PC-3 (cell line): Measurements from ENCODE around the gene BMAL2.

ENCODE experiments used
- EZH2 ChIP-seq: fragments of 300-600 bp; sonication (generic); IDR thresholded peaks from one replicate; pipeline ENCODE4 v1.6.1; 2017; ENCODE audit warnings: antibody characterized with exemption, mild to moderate bottlenecking, low read length; ENCODE audit not compliant: unreplicated experiment
- EZH2phosphoT487 ChIP-seq: fragments of 300-600 bp; sonication (generic); IDR thresholded peaks from 2 replicates; pipeline ENCODE4 v1.6.1; 2018; ENCODE audit warnings: mild to moderate bottlenecking, antibody characterized with exemption, low read length, borderline replicate concordance
- TF ChIP-seq, protein P1 (sequence below): fragments of 300-600 bp; sonication (generic); conservative IDR thresholded peaks from 2 replicates; pipeline ENCODE4 v1.5.1; 2017; ENCODE audit warnings: antibody characterized with exemption, low read depth, mild to moderate bottlenecking, low read length

DNA sequence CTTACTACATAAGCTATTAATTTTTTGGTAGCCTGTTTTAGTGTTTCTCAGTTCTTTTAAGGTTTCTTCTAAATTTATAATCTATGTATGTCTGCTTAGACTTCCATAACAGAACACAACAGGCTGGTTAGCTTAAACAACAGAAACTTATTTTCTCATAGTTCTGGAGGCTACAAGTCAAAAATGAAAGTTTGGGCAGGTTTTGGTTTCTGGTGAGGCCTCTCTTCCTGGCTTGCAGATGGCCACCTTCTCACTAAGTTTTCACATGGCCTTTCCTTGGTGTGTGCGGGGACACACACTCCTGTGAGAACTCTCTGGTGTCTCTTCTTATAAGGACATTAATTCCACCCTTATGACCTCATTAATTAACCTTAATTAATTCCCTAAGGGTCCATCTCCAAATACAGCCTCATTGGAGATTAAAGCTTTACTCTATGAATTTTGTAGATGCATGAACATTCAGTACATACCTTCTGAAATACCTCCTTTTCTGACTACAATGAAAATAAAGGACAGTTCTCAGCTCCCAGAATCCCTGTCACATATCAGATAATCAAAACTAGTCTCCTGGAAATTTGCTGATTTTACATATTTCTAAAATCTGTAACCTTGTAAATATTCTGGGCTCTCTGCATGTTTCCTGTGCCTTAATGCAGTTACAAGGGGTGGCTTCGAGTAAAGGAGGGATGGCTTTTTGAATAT lies 23.2 kb upstream of the BMAL2 start:
- TF ChIP-seq, protein P1, sequence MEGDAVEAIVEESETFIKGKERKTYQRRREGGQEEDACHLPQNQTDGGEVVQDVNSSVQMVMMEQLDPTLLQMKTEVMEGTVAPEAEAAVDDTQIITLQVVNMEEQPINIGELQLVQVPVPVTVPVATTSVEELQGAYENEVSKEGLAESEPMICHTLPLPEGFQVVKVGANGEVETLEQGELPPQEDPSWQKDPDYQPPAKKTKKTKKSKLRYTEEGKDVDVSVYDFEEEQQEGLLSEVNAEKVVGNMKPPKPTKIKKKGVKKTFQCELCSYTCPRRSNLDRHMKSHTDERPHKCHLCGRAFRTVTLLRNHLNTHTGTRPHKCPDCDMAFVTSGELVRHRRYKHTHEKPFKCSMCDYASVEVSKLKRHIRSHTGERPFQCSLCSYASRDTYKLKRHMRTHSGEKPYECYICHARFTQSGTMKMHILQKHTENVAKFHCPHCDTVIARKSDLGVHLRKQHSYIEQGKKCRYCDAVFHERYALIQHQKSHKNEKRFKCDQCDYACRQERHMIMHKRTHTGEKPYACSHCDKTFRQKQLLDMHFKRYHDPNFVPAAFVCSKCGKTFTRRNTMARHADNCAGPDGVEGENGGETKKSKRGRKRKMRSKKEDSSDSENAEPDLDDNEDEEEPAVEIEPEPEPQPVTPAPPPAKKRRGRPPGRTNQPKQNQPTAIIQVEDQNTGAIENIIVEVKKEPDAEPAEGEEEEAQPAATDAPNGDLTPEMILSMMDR, result no peak
- TF ChIP-seq EZH2phosphoT487 (no peak), EZH2 (no peak)
